ENCODE results near the gene HOXD11.

GRCh38 chr2:176092270-176093144 is 14.6 kb upstream of the HOXD11 start, which contains the start of gene HOXD13:
- TF ChIP-seq CTCF (IDR thresholded peaks at IDR 0.05) (no peak), POLR2A (IDR thresholded peaks at IDR 0.05) (no peak), POLR2AphosphoS5 (IDR thresholded peaks at IDR 0.05) (no peak)

Data from suprapubic skin (tissue), 4 donors.